Gastrocnemius medialis (tissue), 4 donors: ENCODE measurements around the gene IFT52. TPM values are rescaled to one million over a fixed set of nuclear protein-coding genes. Genes with fewer than 3 reads are reported as not detected.
A peak's percentile ranks its signal among the peaks of the same experiment; 100 is the strongest.

Experiments used
- ATAC-seq, 2 donors: fragments of 150-250 bp; one replicate each; pipeline ENCODE4 v1.9.1; 2016
- DNase-seq, 2 donors: peaks; one replicate each; pipeline ENCODE4 v3.0.0-alpha.2; 2019
- H3K27ac ChIP-seq, 4 donors: fragments of 200-600 bp; sonication (generic); 1 replicate in 1 of 4; 2 replicates in 3 of 4; pipeline ENCODE4 v1.5.1; 2016 to 2018; ENCODE audit warnings: mild to moderate bottlenecking in 2 of 4, moderate library complexity in 1 of 4
- H3K27me3 ChIP-seq, 3 donors: fragments of 200-600 bp; sonication (generic) in 2 of 3; 1 replicate in 1 of 3; 2 replicates in 2 of 3; pipeline versions ENCODE4 v1.5.1 to v1.6.0; 2016 to 2019; ENCODE audit warnings: mild to moderate bottlenecking in 1 of 3, moderate library complexity in 1 of 3
- H3K36me3 ChIP-seq, 2 donors: fragments of 200-600 bp; sonication (generic) in 1 of 2; one replicate each; pipeline ENCODE4 v1.5.1; 2017 to 2018
- H3K4me1 ChIP-seq, 2 donors: fragments of 200-600 bp; sonication (generic) in 1 of 2; one replicate each; pipeline ENCODE4 v1.5.1; 2016 to 2017; ENCODE audit warnings: mild to moderate bottlenecking in 2 of 2
- H3K4me3 ChIP-seq, 4 donors: fragments of 200-600 bp; sonication (generic) in 3 of 4; 1 replicate in 1 of 4; 2 replicates in 3 of 4; pipeline ENCODE4 v1.5.1; 2016 to 2019; ENCODE audit warnings: mild to moderate bottlenecking in 2 of 4
- H3K9me3 ChIP-seq, 3 donors: fragments of 200-600 bp; sonication (generic) in 2 of 3; 1 replicate in 1 of 3; 2 replicates in 2 of 3; pipeline ENCODE4 v1.5.1; 2016 to 2019
- POLR2A ChIP-seq, 2 donors: fragments of 450-650 bp; IDR thresholded peaks; one replicate each; pipeline ENCODE4 v1.6.1; 2017; ENCODE audit warnings: antibody characterized with exemption in 2 of 2, mild to moderate bottlenecking in 2 of 2, moderate library complexity in 2 of 2
- in situ Hi-C, 4 donors: fragments of 200-750 bp; cut with MboI; loops; one replicate each; pipeline versions ENCODE4 v1.15.0 to v1.8.0; 2017; ENCODE audit warnings: low sequenced_read_pairs in 4 of 4
- intact Hi-C: fragments of 100-400 bp; cut with DNase I; formaldehyde crosslinking; loops from one replicate; pipeline ENCODE4 v1.15.1; 2023; ENCODE audit warnings: low total_unique reads
- total RNA-seq, 4 donors: library from RNA; depleted of rRNA; stranded (reverse); fragments of >200 nt; gene quantifications; one replicate each; pipeline versions ENCODE4 v1.1.0 to v1.2.3, GENCODE V29; 2016
- TF ChIP-seq, protein P1 (sequence below), 5 experiments: fragments of 450-650 bp in 3 of 5; fragments of 200-600 bp in 2 of 5; sonication (generic) in 2 of 5; IDR thresholded peaks in 4 of 5; conservative IDR thresholded peaks in 1 of 5; 1 replicate in 4 of 5; 2 replicates in 1 of 5; pipeline ENCODE4 v1.5.1; 2016 to 2019; ENCODE audit warnings: antibody characterized with exemption in 5 of 5, mild to moderate bottlenecking in 3 of 5, moderate library complexity in 3 of 5

The IFT52 gene
- total RNA-seq, 4 donors from 2014 or later, result 1.7 to 3.4 (median 2.9) TPM

DNA sequence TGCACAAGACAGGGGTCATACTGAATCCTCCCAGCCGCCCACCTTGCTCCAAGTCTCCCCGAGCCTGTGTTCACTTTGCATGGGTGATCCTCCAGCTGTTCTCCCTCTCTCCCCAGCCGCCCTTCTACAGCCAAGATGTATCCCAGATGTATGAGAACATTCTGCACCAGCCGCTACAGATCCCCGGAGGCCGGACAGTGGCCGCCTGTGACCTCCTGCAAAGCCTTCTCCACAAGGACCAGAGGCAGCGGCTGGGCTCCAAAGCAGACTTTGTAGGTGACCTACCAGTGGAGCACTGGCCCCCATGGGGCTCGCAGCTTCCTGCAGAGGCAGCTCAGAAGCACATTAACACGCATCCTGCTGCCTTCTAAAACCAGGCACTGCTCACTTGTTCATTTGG is 14.6 kb upstream of the IFT52 start:
- DNase-seq, result peak in 1 of 2 donors; percentile 19

DNA sequence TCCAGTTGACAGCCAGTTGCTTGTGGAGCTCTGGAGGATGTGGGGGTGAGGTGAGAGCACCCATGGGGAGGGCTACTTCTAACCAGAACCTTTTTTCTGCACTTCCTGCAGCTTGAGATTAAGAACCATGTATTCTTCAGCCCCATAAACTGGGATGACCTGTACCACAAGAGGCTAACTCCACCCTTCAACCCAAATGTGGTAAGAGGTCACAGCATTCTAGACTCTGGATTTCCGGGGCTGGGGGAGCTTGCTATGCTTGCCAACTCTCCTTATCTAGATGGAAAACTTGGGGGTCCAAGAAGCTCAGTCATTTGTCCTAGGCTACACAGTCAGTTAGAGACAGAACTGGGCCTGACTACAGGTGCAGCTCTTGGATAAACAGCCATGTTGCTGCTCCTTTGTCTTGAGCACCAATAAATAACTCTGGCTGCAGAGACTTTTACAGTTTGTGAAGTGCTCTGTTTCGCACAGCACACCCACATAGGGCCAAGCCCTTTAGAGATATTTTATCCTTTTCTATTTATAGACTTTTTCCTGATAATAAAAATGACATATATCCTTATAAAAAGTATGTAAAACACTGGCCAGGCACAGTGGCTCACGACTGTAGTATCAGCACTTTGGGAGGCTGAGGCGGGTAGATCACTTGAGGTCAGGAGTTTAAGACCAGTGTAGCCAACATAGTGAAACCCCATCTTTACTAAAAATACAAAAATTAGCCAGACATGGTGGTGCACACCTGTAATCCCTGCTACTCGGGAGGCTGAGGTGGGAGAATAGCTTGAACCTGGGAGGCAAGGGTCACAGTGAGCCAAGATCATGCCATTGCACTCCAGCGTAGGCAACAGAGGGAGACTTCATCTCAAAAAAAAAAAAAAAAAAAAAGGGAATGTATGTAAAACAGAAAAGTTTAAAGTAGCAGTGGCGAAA is 10.6 kb upstream of the IFT52 start:
- intact Hi-C loops (no loop called here), in situ Hi-C loops (loop anchor here in 1 of 4 donors (5.0 kb wide), 1 partner anchor 128 kb away; no protein-coding TSS in a partner anchor)
- no peaks in the 10 kb centered on the region for H3K27me3 ChIP-seq
- ATAC-seq (no peak), DNase-seq (no peak)
- no peak overlapping the region for H3K4me3 ChIP-seq
- no peaks in the 10 kb centered on the region for H3K36me3 ChIP-seq
- no peak overlapping the region for H3K27ac ChIP-seq
- TF ChIP-seq, protein P1, sequence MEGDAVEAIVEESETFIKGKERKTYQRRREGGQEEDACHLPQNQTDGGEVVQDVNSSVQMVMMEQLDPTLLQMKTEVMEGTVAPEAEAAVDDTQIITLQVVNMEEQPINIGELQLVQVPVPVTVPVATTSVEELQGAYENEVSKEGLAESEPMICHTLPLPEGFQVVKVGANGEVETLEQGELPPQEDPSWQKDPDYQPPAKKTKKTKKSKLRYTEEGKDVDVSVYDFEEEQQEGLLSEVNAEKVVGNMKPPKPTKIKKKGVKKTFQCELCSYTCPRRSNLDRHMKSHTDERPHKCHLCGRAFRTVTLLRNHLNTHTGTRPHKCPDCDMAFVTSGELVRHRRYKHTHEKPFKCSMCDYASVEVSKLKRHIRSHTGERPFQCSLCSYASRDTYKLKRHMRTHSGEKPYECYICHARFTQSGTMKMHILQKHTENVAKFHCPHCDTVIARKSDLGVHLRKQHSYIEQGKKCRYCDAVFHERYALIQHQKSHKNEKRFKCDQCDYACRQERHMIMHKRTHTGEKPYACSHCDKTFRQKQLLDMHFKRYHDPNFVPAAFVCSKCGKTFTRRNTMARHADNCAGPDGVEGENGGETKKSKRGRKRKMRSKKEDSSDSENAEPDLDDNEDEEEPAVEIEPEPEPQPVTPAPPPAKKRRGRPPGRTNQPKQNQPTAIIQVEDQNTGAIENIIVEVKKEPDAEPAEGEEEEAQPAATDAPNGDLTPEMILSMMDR (IDR thresholded peaks at IDR 0.05 in 4 of 5, conservative IDR thresholded peaks at IDR 0.05 in 1 of 5), result no peak
- no peak for TF ChIP-seq POLR2A (IDR thresholded peaks at IDR 0.05)
- no peaks in the 10 kb centered on the region for H3K9me3 ChIP-seq
- H3K4me1 ChIP-seq, result no peaks in the 10 kb centered on the region

More for the DNA sequence above, 14.6 kb upstream of the IFT52 start:
- Histone ChIP-seq H3K4me3 (no peak overlapping the region), H3K36me3 (no peaks in the 10 kb centered on the region), H3K4me1 (no peaks in the 10 kb centered on the region), H3K9me3 (no peaks in the 10 kb centered on the region), H3K27me3 (no peaks in the 10 kb centered on the region), H3K27ac (no peak overlapping the region)
- intact Hi-C loops, result no loop called here
- in situ Hi-C loops, result no loop called here
- no peak for TF ChIP-seq POLR2A (IDR thresholded peaks at IDR 0.05)
- TF ChIP-seq, protein P1 (IDR thresholded peaks at IDR 0.05 in 4 of 5, conservative IDR thresholded peaks at IDR 0.05 in 1 of 5), result no peak
- ATAC-seq, result no peak

DNA sequence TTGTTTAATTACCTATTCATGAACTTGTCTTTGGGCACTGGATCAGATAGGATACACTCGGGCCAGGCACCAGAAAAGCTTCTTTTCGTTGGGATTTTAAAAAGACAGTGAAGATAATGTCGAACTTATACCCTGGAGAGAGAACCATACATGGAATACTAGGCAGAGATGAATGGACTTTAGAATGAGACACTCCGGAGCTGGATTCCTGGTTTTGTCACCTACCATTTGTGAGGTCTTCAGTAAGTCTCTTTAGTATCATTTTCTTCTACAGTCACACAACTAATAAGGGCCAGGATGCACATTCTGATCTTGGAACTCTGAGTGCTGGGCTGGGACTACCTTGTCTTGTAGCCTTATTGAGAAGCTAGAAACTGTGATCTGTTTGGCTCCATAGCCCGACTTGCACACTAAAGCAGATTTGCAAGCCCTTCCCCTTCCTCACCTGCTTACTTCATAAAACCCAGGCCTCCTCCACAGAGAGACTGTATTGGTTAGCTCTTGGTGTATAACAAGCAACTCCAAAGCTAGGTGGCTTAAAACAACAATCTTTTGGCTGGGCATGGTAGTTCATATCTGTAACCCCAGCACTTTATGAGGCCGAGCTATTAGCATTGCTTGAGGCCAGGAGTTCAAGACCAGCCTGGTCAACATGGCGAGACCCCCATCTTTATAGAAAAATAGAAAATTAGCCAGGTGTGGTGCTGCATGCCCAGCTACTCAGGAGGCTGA is 7.4 kb upstream of the IFT52 start:
- H3K4me1 ChIP-seq, result no peaks in the 10 kb centered on the region
- no peak overlapping the region for H3K27ac ChIP-seq
- H3K4me3 ChIP-seq, result no peak overlapping the region
- intact Hi-C loops (no loop called here), in situ Hi-C loops (loop anchor here in 1 of 4 donors (5.0 kb wide), 1 partner anchor 131 kb away; no protein-coding TSS in a partner anchor)
- H3K9me3 ChIP-seq, result no peaks in the 10 kb centered on the region
- no peak for ATAC-seq
- no peaks in the 10 kb centered on the region for H3K36me3 ChIP-seq
- TF ChIP-seq, protein P1 (IDR thresholded peaks at IDR 0.05 in 4 of 5, conservative IDR thresholded peaks at IDR 0.05 in 1 of 5), result no peak
- no peak for TF ChIP-seq POLR2A (IDR thresholded peaks at IDR 0.05)
- DNase-seq, result no peak
- no peaks in the 10 kb centered on the region for H3K27me3 ChIP-seq

DNA sequence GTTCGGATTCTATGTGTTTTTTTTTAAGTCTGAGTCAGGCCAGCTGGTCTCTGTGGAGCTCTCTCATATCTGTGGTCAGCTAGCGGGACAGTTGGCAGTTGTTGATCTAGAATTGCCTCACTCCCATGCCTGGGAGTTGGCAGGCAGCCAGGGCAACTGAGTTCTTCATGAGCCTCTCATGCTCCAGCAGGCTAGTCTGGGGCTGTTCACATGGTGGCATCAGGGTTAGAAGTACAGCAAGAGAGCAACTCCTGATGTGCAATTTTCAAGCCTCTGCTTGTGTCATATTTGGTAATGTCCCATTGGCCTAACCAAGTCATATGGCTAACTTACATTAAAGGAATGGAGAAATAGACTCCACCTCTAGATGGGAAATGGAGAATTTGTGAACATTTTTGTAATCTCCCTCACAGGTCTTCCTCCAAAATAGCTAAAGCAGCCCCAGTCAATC is 6.7 kb upstream of the IFT52 start:
- H3K27ac ChIP-seq, result no peak overlapping the region
- TF ChIP-seq POLR2A (IDR thresholded peaks at IDR 0.05), result no peak
- TF ChIP-seq, protein P1 (IDR thresholded peaks at IDR 0.05 in 4 of 5, conservative IDR thresholded peaks at IDR 0.05 in 1 of 5), result no peak
- no peaks in the 10 kb centered on the region for H3K36me3 ChIP-seq
- in situ Hi-C loops, result loop anchor here in 1 of 4 donors (5.0 kb wide), 1 partner anchor 132 kb away; no protein-coding TSS in a partner anchor
- no peak overlapping the region for H3K4me3 ChIP-seq
- DNase-seq (peak in 1 of 2 donors; percentile 36), ATAC-seq (no peak)
- intact Hi-C loops, result no loop called here
- H3K27me3 ChIP-seq, result no peaks in the 10 kb centered on the region
- no peaks in the 10 kb centered on the region for H3K4me1 ChIP-seq
- no peaks in the 10 kb centered on the region for H3K9me3 ChIP-seq
